IMR-90 (cell line): ENCODE data around the gene SCYGR4. TPM values are rescaled to one million over a fixed set of nuclear protein-coding genes. Genes with fewer than 3 reads are reported as not detected.

Experiments used
- ATAC-seq: fragments of 200-7000 bp; cut with Tn5 transposase; 2 replicates; pipeline ENCODE4 v1.9.1; 2020; ENCODE audit warnings: low read depth, mild to moderate bottlenecking, moderate library complexity
- BruUV-seq: library from RNA; stranded (reverse); fragments of 400-500 nt; replicated peaks from 2 replicates; lab custom pipeline; 2021; lab: Mats Ljungman, UMichigan
- CTCF ChIA-PET: fragments of 300-600 bp; formaldehyde crosslinking; extraction: SDS; loops from one replicate; lab custom pipeline; 2021; ENCODE audit warnings: antibody characterized with exemption; lab: Yijun Ruan, JAX
- POLR2A ChIA-PET: fragments of 300-600 bp; sonication (Branson Sonifier 250); formaldehyde crosslinking; loops from one replicate; lab custom pipeline; 2022; ENCODE audit warnings: antibody characterized with exemption; ENCODE audit not compliant: unreplicated experiment; lab: Charles Lee
- DNase-seq: peaks from one replicate; pipeline ENCODE4 v3.0.0; 2013
- H2AFZ ChIP-seq: replicated peaks from 2 replicates; pipeline ENCODE3; 2013; ENCODE audit warnings: low read length, mild to moderate bottlenecking; ENCODE audit not compliant: poor library complexity
- H2AK5ac ChIP-seq: 2 replicates; pipeline ENCODE4 v1.6.1; 2013; ENCODE audit warnings: low read depth, low read length, inconsistent platforms
- H2AK9ac ChIP-seq: replicated peaks from 2 replicates; pipeline ENCODE3; 2013; ENCODE audit warnings: mild to moderate bottlenecking, low read depth, low read length, moderate library complexity; ENCODE audit not compliant: poor library complexity
- H2BK120ac ChIP-seq: 2 replicates; pipeline ENCODE4 v1.6.1; 2013; ENCODE audit warnings: low read depth, low read length, inconsistent platforms
- H2BK15ac ChIP-seq: 3 replicates; pipeline ENCODE4 v1.6.1; 2013; ENCODE audit warnings: low read depth, low read length, inconsistent platforms
- H2BK20ac ChIP-seq: 2 replicates; pipeline ENCODE4 v1.6.1; 2013; ENCODE audit warnings: low read depth, mild to moderate bottlenecking, inconsistent platforms, low read length, moderate library complexity
- H2BK5ac ChIP-seq: 2 replicates; pipeline ENCODE4 v1.6.1; 2013; ENCODE audit warnings: mild to moderate bottlenecking, low read depth, low read length, inconsistent platforms; ENCODE audit not compliant: poor library complexity, severe bottlenecking
- H3K14ac ChIP-seq: replicated peaks from 2 replicates; pipeline ENCODE4 v1.6.1; 2013; ENCODE audit warnings: low read depth, low read length, inconsistent platforms
- H3K18ac ChIP-seq: 2 replicates; pipeline ENCODE4 v1.6.1; 2013; ENCODE audit warnings: low read depth, low read length, control low read depth
- H3K23ac ChIP-seq: 2 replicates; pipeline ENCODE4 v1.6.1; 2013; ENCODE audit warnings: low read depth, low read length, inconsistent platforms
- H3K27ac ChIP-seq: 2 replicates; pipeline ENCODE4 v1.5.1; 2013; ENCODE audit warnings: mild to moderate bottlenecking, control low read depth, low read length; ENCODE audit not compliant: insufficient read depth
- H3K27me3 ChIP-seq: 2 replicates; pipeline ENCODE4 v1.6.1; 2013; ENCODE audit warnings: low read length; ENCODE audit not compliant: control insufficient read depth, insufficient read depth
- H3K36me3 ChIP-seq: 2 replicates; pipeline ENCODE4 v1.6.1; 2013; ENCODE audit warnings: low read length, mixed read lengths; ENCODE audit not compliant: control insufficient read depth, insufficient read depth
- H3K4ac ChIP-seq: 2 replicates; pipeline ENCODE4 v1.6.1; 2013; ENCODE audit warnings: low read depth, low read length, inconsistent platforms
- H3K4me1 ChIP-seq: 2 replicates; pipeline ENCODE4 v1.6.1; 2013; ENCODE audit warnings: low read length, mixed read lengths; ENCODE audit not compliant: control insufficient read depth, insufficient read depth
- H3K4me2 ChIP-seq: 2 replicates; pipeline ENCODE4 v1.6.1; 2013; ENCODE audit warnings: low read depth, mild to moderate bottlenecking, control low read depth, low read length, moderate library complexity
- H3K4me3 ChIP-seq: 2 replicates; pipeline ENCODE4 v1.5.1; 2013; ENCODE audit warnings: low read depth, mild to moderate bottlenecking, control low read depth, low read length, moderate library complexity; ENCODE audit not compliant: insufficient read depth
- H3K56ac ChIP-seq: 2 replicates; pipeline ENCODE4 v1.6.1; 2013; ENCODE audit warnings: low read length, inconsistent platforms; ENCODE audit not compliant: insufficient read depth; ENCODE audit errors: extremely low read depth
- H3K79me1 ChIP-seq, 2 experiments: 2 replicates each; pipeline ENCODE4 v1.6.1; 2013; ENCODE audit warnings: low read length in 2 of 2, inconsistent platforms in 1 of 2, low read depth in 1 of 2
- H3K9ac ChIP-seq: 2 replicates; pipeline ENCODE4 v1.6.1; 2013; ENCODE audit warnings: low read depth, low read length, control low read depth
- H3K9me1 ChIP-seq: 2 replicates; pipeline ENCODE4 v1.6.1; 2013; ENCODE audit warnings: low read length, inconsistent platforms; ENCODE audit not compliant: insufficient read depth
- H3K9me3 ChIP-seq: 2 replicates; pipeline ENCODE4 v1.6.1; 2013; ENCODE audit warnings: low read length; ENCODE audit not compliant: control insufficient read depth, insufficient read depth
- H4K20me1 ChIP-seq: 2 replicates; pipeline ENCODE4 v1.6.1; 2013; ENCODE audit warnings: low read length, inconsistent platforms; ENCODE audit not compliant: insufficient read depth
- H4K5ac ChIP-seq: 2 replicates; pipeline ENCODE4 v1.6.1; 2013; ENCODE audit warnings: mild to moderate bottlenecking, low read depth, low read length, control low read depth
- H4K8ac ChIP-seq, 2 experiments: 2 replicates each; pipeline ENCODE4 v1.6.1; 2013; ENCODE audit warnings: low read depth in 2 of 2, low read length in 2 of 2, control low read depth in 1 of 2, inconsistent platforms in 1 of 2
- H4K91ac ChIP-seq: 2 replicates; pipeline ENCODE4 v1.6.1; 2013; ENCODE audit warnings: low read depth, low read length, inconsistent platforms; ENCODE audit not compliant: insufficient read depth
- BHLHE40 ChIP-seq: fragments of 150-350 bp; IDR thresholded peaks from 2 replicates; pipeline ENCODE4 v1.6.1; 2016; ENCODE audit warnings: mild to moderate bottlenecking, low read depth, low read length
- CEBPB ChIP-seq: IDR thresholded peaks from 2 replicates; pipeline ENCODE4 v1.6.1; 2012; ENCODE audit warnings: low read depth, low read length, improper control_type of control experiment
- ELK1 ChIP-seq: fragments of 150-350 bp; IDR thresholded peaks from 2 replicates; pipeline ENCODE4 v1.6.1; 2016; ENCODE audit warnings: low read depth, mild to moderate bottlenecking, low read length, moderate library complexity, borderline replicate concordance
- FOS ChIP-seq: fragments of 150-350 bp; IDR thresholded peaks from 2 replicates; pipeline ENCODE4 v1.6.1; 2016; ENCODE audit warnings: low read depth, low read length
- MAFK ChIP-seq: IDR thresholded peaks from 2 replicates; pipeline ENCODE4 v1.6.1; 2012; ENCODE audit warnings: low read depth, low read length, improper control_type of control experiment
- MAZ ChIP-seq: IDR thresholded peaks from 2 replicates; pipeline ENCODE4 v1.6.1; 2012; ENCODE audit warnings: low read depth, mild to moderate bottlenecking, low read length, improper control_type of control experiment, moderate library complexity, borderline replicate concordance
- MXI1 ChIP-seq: IDR thresholded peaks from 2 replicates; pipeline ENCODE4 v1.6.1; 2012; ENCODE audit warnings: low read depth, mild to moderate bottlenecking, low read length, moderate library complexity, borderline replicate concordance
- NFE2L2 ChIP-seq: fragments of 150-350 bp; IDR thresholded peaks from 2 replicates; pipeline ENCODE4 v1.6.1; 2016; ENCODE audit warnings: low read depth, mild to moderate bottlenecking, low read length
- POLR2A ChIP-seq: IDR thresholded peaks from 2 replicates; pipeline ENCODE4 v1.6.1; 2012; ENCODE audit warnings: mild to moderate bottlenecking, low read depth, low read length
- RAD21 ChIP-seq: IDR thresholded peaks from 2 replicates; pipeline ENCODE4 v1.6.1; 2012; ENCODE audit warnings: low read length, improper control_type of control experiment
- RCOR1 ChIP-seq: IDR thresholded peaks from 2 replicates; pipeline ENCODE4 v1.6.1; 2012; ENCODE audit warnings: mild to moderate bottlenecking, low read length, improper control_type of control experiment; ENCODE audit not compliant: insufficient replicate concordance
- USF2 ChIP-seq: fragments of 150-350 bp; IDR thresholded peaks from 2 replicates; pipeline ENCODE4 v1.6.1; 2017; ENCODE audit warnings: mild to moderate bottlenecking, antibody characterized with exemption, low read length, low read depth
- WGBS, 2 experiments: methylation state at CpG; one replicate each; pipeline versions ENCODE4 v1.1.5 to v1.1.7; 2013; ENCODE audit warnings: missing lambda C conversion rate in 2 of 2; ENCODE audit not compliant: insufficient read length in 1 of 2; ENCODE audit errors: extremely low coverage in 2 of 2; 5-methylcytosine and 5-hydroxymethylcytosine counted together
- dilution Hi-C: fragments of 300-500 bp; cut with HindIII; formaldehyde crosslinking; loops from one replicate; pipeline ENCODE4 v1.14.3; 2018; ENCODE audit warnings: low sequenced_read_pairs; ENCODE audit not compliant: unreplicated experiment
- in situ Hi-C: fragments of 300-500 bp; cut with MboI; formaldehyde crosslinking; loops from 3 replicates; pipeline ENCODE4 v1.14.3; 2019; ENCODE audit warnings: low sequenced_read_pairs, inconsistent platforms, mixed read lengths
- intact Hi-C: fragments of 100-400 bp; cut with micrococcal nuclease; formaldehyde crosslinking; loops from 2 replicates; pipeline ENCODE4 v1.10.0; 2022
- polyA plus RNA-seq, 3 experiments: library from polyadenylated mRNA; depleted of rRNA; stranded (reverse); fragments of >200 nt; gene quantifications; 2 replicates each; pipeline ENCODE4 v1.2.3, GENCODE V29; 2012; ENCODE audit warnings: low replicate concordance in 1 of 3
- total RNA-seq: library from RNA; depleted of rRNA; stranded (reverse); fragments of >200 nt; gene quantifications from 2 replicates; pipeline ENCODE4 v1.2.3, GENCODE V29; 2012
- TF ChIP-seq, protein P1 (sequence below): conservative IDR thresholded peaks from 2 replicates; pipeline ENCODE4 v1.5.1; 2012; ENCODE audit warnings: mild to moderate bottlenecking, low read depth, low read length, improper control_type of control experiment

Gene SCYGR4
- total and polyA plus RNA-seq, 2 of the 4 experiments (the other 2 are of a cell fraction) = not detected

DNA sequence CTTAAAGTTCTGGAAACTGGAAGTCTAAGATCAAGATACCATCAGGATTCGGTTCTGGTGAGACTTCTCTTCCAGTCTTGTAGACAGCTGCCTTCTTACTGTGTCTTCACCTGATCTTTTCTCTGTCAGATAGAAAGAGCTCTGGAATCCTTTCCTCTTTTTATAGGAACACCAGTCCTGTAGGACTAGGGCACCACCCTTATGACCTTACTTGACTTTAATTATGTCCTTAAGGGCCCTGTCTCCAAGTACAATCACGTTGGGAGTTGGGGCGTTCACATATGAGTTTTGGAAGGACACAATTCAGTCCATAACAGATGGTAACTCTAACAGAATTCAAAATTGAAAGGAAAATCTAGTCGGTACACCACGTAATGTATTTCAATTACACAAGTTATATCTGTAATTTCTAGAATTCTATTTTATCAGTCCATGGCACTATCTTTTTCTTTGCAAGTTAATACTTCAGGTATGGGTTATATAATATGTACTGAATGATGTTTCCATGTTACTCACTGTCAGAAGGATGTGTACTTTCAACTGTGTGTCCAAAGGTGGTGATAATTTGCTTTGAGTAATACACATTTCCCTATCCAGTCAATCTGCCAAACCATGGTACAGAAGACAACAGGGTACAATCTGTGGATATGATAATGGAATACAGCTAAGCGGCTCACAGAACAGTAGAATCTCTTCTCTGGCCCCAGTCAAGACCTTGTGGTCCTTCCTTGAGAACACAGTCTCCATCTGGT lies 48.1 kb downstream of the SCYGR4 start:
- Histone ChIP-seq H2BK120ac (no peak overlapping the region), H2AK9ac (no peak overlapping the region), H3K9ac (no peak overlapping the region), H3K27me3 (peaks cover 4% of the 10 kb centered on the region), H4K8ac (no peak overlapping the region), H3K4ac (no peak overlapping the region), H3K36me3 (no peaks in the 10 kb centered on the region), H3K9me1 (no peaks in the 10 kb centered on the region), H3K56ac (no peak overlapping the region), H3K4me3 (no peak overlapping the region), H3K4me1 (no peaks in the 10 kb centered on the region), H3K27ac (no peak overlapping the region), H3K79me1 (no peaks in the 10 kb centered on the region), H2BK20ac (no peak overlapping the region), H2BK5ac (no peak overlapping the region), H3K9me3 (no peaks in the 10 kb centered on the region), H3K18ac (no peak overlapping the region), H4K91ac (no peak overlapping the region), H4K20me1 (no peaks in the 10 kb centered on the region), H2AK5ac (no peak overlapping the region), H2BK15ac (no peak overlapping the region), H3K4me2 (no peak overlapping the region), H3K14ac (no peak overlapping the region), H4K5ac (no peak overlapping the region), H2AFZ (no peak overlapping the region), H3K23ac (no peak overlapping the region)
- TF ChIP-seq BHLHE40 (no peak), RCOR1 (no peak), CEBPB (no peak), ELK1 (no peak), MAFK (no peak), NFE2L2 (no peak), MAZ (no peak), RAD21 (no peak), POLR2A (no peak), MXI1 (no peak), FOS (no peak), USF2 (no peak)
- TF ChIP-seq, protein P1, sequence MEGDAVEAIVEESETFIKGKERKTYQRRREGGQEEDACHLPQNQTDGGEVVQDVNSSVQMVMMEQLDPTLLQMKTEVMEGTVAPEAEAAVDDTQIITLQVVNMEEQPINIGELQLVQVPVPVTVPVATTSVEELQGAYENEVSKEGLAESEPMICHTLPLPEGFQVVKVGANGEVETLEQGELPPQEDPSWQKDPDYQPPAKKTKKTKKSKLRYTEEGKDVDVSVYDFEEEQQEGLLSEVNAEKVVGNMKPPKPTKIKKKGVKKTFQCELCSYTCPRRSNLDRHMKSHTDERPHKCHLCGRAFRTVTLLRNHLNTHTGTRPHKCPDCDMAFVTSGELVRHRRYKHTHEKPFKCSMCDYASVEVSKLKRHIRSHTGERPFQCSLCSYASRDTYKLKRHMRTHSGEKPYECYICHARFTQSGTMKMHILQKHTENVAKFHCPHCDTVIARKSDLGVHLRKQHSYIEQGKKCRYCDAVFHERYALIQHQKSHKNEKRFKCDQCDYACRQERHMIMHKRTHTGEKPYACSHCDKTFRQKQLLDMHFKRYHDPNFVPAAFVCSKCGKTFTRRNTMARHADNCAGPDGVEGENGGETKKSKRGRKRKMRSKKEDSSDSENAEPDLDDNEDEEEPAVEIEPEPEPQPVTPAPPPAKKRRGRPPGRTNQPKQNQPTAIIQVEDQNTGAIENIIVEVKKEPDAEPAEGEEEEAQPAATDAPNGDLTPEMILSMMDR = no peak
- ChIA-PET POLR2A (no interaction called here), CTCF (no interaction called here)
- BruUV-seq = no TSS peak
- intact Hi-C loops = no loop called here
- dilution Hi-C loops = no loop called here
- DNase-seq = no peak
- 83% methylated on average over 1 of the region's 6 CpGs; no CpG with 5 or more reads in 1 of the 2 experiments for WGBS, 2 experiments
- in situ Hi-C loops = loop anchor here (10.0 kb wide), 1 partner anchor 219 kb away; no protein-coding TSS in a partner anchor
- ATAC-seq = no peak
